IPS-15b (cell line): Measurements from ENCODE around the gene COL1A1.

Experiments used
- H3K27me3 ChIP-seq: one replicate; pipeline ENCODE4 v1.6.1; 2013; ENCODE audit warnings: low read length; ENCODE audit not compliant: control insufficient read depth, insufficient read depth
- H3K36me3 ChIP-seq: one replicate; pipeline ENCODE4 v1.6.1; 2013; ENCODE audit warnings: low read length; ENCODE audit not compliant: control insufficient read depth, insufficient read depth
- H3K4me1 ChIP-seq: one replicate; pipeline ENCODE4 v1.6.1; 2013; ENCODE audit warnings: mild to moderate bottlenecking, low read length; ENCODE audit not compliant: control insufficient read depth, insufficient read depth
- H3K4me3 ChIP-seq: one replicate; pipeline ENCODE4 v1.5.1; 2013; ENCODE audit warnings: low read depth, low read length
- H3K9ac ChIP-seq: one replicate; pipeline ENCODE4 v1.6.1; 2013; ENCODE audit warnings: low read depth, mild to moderate bottlenecking, low read length
- H3K9me3 ChIP-seq: one replicate; pipeline ENCODE4 v1.6.1; 2013; ENCODE audit warnings: mild to moderate bottlenecking, low read length; ENCODE audit not compliant: control insufficient read depth, insufficient read depth

Gene COL1A1

DNA sequence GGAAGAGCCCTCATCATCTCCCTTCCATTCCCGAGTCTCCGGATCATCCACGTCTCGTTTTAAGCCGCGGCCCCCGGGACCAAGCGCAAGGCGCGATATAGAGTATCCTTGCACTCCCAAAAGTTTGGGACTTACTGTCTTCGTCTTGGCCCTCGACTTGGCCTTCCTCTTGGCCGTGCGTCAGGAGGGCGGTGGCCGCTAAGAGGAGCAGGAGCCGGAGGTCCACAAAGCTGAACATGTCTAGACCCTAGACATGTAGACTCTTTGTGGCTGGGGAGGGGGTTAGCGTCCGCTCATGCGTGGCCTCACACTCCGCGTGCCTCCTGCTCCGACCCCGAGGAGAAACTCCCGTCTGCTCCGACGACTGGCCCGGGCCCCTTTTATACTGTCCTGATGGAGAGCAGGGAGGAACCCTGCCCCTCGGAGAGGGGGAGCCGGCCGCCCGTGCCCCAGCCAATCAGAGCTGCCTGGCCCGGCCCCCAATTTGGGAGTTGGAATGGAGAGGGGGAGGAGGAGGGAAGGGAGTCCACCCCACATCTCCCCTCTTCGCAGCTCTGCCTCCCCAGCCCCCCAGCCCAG is at the start of gene COL1A1:
Gene COL1A1 (minus strand): TSS at position 356 of the 579 bp plus-strand sequence. CDS start 118 bp downstream, at position 238.
- no peaks in the 10 kb centered on the region for H3K4me1 ChIP-seq
- H3K9me3 ChIP-seq: no peaks in the 10 kb centered on the region
- H3K36me3 ChIP-seq: peaks cover 18% of the 10 kb centered on the region
- H3K4me3 ChIP-seq: peak within 1 kb of the TSS; percentile 84
- peaks cover 32% of the 10 kb centered on the region for H3K27me3 ChIP-seq
- peak within 1 kb of the TSS; percentile 70 for H3K9ac ChIP-seq

DNA sequence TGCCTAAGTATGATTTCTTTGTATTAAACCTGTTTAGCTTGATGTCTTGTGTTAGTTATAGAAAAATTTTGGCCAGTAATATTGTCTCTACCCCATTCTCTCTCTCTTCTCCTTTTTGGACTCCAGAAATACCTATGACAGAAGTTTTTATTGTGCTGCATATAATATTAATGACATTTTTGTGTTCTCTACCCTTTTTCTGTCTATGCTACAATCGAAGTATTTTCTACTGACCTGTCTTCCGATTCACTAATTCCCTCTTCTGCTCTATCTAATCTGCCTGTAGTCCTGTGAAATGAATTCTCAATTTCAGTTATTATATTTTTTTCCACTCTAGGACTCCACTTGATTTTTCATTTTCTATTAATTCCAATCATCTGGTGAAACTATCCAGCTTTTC is 46.8 kb upstream of the COL1A1 start:
- Histone ChIP-seq H3K9ac (no peak overlapping the region), H3K27me3 (no peaks in the 10 kb centered on the region), H3K4me1 (no peaks in the 10 kb centered on the region), H3K9me3 (peaks cover 3% of the 10 kb centered on the region), H3K4me3 (no peak overlapping the region), H3K36me3 (no peaks in the 10 kb centered on the region)

DNA sequence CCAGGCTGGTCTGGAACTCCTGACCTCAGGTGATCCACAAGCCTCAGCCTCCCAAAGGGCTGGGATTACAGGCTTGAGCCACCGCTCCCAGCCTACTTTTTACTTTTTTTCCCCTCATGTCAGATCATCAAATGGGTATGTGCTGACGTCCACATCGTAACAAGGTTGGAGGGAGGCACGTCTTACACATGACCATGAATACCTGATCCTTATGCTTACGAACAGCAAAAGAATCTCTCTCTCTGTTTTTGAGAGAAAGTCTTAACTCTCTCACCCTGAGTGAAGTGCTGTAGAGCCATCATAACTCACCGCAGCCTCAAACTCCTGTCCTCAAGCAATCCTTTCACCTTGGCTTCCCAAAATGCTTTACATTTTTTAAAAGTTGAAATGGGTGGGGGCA is 43.3 kb upstream of the COL1A1 start:
- Histone ChIP-seq H3K9ac (no peak overlapping the region), H3K9me3 (peaks cover 3% of the 10 kb centered on the region), H3K36me3 (no peaks in the 10 kb centered on the region), H3K4me3 (no peak overlapping the region), H3K4me1 (no peaks in the 10 kb centered on the region), H3K27me3 (no peaks in the 10 kb centered on the region)

DNA sequence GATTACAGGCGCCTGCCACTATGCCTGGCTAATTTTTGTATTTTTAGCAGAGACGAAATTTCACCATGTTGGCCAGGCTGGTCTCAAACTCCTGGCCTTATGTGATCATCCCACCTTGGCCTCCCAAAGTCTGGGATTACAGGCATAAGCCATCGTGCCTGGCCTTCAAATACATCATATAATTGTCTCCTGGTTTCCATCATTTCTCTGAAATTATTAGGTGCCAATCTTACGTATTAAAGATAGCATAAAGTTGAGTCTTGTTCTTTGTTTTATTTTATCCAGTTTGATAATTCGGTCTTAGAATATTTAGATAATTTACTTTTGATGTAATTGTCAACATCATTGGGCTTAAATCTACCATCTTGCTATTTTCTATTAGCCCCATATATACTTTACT is 40.0 kb upstream of the COL1A1 start:
- H3K9me3 ChIP-seq: no peaks in the 10 kb centered on the region
- no peak overlapping the region for H3K9ac ChIP-seq
- no peaks in the 10 kb centered on the region for H3K4me1 ChIP-seq
- H3K27me3 ChIP-seq: peaks cover 3% of the 10 kb centered on the region
- H3K36me3 ChIP-seq: no peaks in the 10 kb centered on the region
- H3K4me3 ChIP-seq: no peak overlapping the region

DNA sequence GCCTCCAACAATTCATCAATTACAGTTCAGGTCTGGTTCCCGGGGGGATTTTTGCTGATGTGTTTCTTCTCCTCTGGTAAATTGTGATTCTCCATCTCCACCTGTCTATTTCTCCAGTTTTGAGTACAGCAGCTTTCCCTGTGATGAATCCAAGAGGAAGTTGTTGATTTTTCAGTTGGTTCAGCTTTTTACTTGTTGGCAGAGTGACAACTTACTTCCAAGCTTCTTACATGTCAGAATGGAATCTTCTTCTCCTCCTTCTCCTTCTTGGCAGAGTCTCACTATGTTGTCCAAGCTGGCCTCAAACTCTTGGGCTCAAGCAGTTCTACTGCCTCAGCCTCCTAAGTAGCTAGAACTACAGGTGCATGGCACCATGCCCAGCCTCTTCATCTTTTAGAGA is 39.4 kb upstream of the COL1A1 start:
- Histone ChIP-seq H3K9ac (no peak overlapping the region), H3K4me1 (no peaks in the 10 kb centered on the region), H3K27me3 (peaks cover 3% of the 10 kb centered on the region), H3K36me3 (no peaks in the 10 kb centered on the region), H3K4me3 (no peak overlapping the region), H3K9me3 (no peaks in the 10 kb centered on the region)

DNA sequence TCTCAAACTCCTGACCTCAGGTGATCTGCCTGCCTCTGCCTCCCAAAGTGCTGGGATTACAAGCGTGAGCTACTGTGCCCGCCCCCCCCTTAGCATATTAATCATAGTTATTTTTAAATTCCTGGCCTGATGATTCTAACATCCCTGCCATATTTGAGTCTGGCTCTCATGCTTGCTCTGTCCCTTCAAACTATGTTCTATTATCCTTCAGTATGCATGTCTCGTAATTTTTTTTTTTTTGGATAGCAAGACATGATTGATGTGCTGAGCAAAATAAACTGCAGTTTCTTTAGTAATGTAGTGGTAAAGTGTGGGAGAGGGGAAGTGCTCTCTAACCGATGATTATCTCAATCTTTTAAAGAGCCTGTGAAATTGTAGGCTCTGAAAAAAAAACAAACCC is 38.5 kb upstream of the COL1A1 start:
- H3K9ac ChIP-seq: no peak overlapping the region

DNA sequence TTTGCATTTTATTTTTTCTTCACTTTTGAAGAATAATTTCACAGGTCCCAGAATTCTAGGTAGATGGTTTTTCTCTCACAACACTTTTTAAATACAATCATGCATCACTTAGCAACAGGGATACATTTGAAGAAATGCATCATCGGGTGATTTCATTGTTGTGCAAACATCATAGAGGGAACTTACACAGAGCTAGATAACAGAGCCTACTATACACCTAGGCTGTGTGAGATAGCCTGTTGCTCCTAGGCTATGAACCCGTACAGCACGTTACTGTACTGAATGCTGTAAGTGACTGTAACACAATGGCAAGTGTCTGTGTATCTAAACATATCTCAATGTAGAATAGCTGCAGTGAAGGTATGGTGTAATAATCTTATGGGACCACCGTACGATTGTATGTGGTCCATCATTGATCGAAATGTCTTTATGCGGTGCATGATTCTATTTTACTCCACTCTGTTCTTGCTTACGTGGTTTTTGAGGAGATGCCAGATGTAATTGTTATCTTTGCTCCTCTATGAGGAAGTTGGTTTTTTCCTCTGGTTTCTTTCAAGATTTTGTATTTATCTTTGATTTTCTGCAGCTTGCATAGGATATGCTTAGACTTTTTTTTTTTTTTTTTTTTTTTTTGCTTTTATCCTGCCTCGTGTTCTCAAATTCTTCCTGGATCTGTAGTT is 37.3 kb upstream of the COL1A1 start:
- H3K9me3 ChIP-seq: peaks cover 6% of the 10 kb centered on the region
- no peaks in the 10 kb centered on the region for H3K36me3 ChIP-seq
- H3K4me1 ChIP-seq: no peaks in the 10 kb centered on the region
- peaks cover 3% of the 10 kb centered on the region for H3K27me3 ChIP-seq
- H3K4me3 ChIP-seq: no peak overlapping the region
- H3K9ac ChIP-seq: no peak overlapping the region

More for the DNA sequence above, 38.5 kb upstream of the COL1A1 start:
- peaks cover 3% of the 10 kb centered on the region for H3K27me3 ChIP-seq
- no peaks in the 10 kb centered on the region for H3K36me3 ChIP-seq
- H3K9me3 ChIP-seq: peaks cover under 1% of the 10 kb centered on the region
- no peak overlapping the region for H3K4me3 ChIP-seq
- no peaks in the 10 kb centered on the region for H3K4me1 ChIP-seq

DNA sequence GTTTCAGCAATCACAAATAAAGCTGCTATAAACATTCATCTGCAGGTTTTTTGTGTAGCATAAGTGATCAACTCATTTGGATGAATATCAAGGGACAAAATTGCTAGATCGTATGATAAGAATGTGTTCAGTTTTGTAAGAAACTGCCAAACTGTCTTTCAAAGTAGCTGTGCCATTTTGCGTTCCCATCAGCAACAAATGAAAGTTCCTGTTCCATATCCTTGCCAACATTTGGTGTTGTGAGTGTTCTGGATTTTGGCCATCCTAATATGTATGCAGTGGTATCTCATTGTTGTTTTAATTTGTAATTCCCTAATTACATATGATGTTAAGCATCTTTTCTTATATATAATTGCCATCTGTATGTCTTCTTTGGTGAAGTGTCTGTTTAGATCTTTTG is 36.5 kb upstream of the COL1A1 start:
- Histone ChIP-seq H3K27me3 (peaks cover 3% of the 10 kb centered on the region), H3K9ac (no peak overlapping the region), H3K36me3 (no peaks in the 10 kb centered on the region), H3K4me3 (no peak overlapping the region), H3K4me1 (no peaks in the 10 kb centered on the region), H3K9me3 (peaks cover 6% of the 10 kb centered on the region)

DNA sequence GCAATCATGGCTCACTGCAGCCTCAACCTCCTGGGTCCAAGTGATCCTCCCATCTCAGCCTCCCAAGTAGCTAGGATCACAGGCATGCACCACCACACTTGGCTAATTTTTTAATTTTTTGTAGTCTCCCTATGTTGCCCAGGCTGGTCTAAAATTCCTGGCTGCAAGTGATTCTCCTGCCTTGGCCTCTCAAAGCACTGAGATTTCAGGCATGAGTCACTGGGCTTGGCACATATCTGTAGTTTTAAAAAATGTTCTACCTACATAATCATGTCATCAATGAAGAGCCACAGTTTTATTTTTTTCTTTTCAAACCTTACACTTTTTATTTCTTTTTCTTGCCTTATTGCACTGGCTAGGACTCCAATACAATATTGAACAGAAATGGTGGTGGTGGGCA is 33.1 kb upstream of the COL1A1 start:
- no peaks in the 10 kb centered on the region for H3K36me3 ChIP-seq
- H3K9me3 ChIP-seq: peaks cover 6% of the 10 kb centered on the region
- no peak overlapping the region for H3K9ac ChIP-seq
- no peak overlapping the region for H3K4me3 ChIP-seq
- no peaks in the 10 kb centered on the region for H3K4me1 ChIP-seq
- peaks cover 5% of the 10 kb centered on the region for H3K27me3 ChIP-seq

DNA sequence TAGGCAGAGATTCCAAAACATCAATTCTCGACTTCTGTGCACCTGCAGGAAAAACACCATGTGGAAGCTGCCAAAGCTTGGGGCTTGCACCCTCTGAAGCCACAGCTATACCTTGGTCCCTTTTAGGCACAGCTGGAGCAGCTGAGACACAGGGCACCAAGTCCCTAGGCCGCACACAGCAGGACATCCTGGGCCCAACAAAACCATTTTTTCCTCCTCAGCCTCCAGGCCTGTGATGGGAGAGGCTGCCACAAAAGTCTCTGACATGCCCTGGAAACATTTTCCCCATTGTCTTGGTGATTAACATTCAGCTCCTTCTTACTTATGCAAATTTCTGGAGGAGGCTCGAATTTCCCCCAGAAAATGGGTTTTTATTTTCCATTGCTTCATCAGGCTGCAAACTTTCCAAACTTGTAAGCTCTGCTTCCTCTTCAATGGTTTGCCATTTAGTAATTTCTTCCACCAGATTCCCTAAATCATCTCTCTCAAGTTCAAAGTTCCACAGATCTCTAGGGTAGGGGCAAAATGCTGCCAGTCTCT is 24.3 kb upstream of the COL1A1 start:
- no peaks in the 10 kb centered on the region for H3K4me1 ChIP-seq
- H3K9ac ChIP-seq: no peak overlapping the region
- no peaks in the 10 kb centered on the region for H3K36me3 ChIP-seq
- no peak overlapping the region for H3K4me3 ChIP-seq
- peaks cover 6% of the 10 kb centered on the region for H3K9me3 ChIP-seq
- no peaks in the 10 kb centered on the region for H3K27me3 ChIP-seq

DNA sequence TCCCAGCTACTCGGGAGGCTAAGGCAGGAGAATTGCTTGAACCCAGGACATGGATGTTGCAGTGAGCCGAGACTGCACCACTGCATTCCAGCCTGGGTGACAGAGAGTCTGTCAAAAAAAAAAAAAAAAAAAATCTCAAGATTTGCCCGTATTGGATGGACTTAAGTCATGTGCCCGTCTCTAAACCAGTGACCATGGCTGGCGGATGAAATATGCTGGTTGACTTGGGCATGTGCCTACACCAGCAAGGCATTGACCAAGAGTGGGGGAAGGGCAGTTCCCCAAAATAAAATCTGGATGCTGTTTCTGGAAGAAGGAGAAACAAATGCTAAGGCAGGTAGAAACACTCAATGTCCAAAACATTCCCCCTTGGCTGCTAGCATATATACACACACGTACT is 21.5 kb upstream of the COL1A1 start:
- Histone ChIP-seq H3K27me3 (no peaks in the 10 kb centered on the region), H3K4me3 (no peak overlapping the region), H3K36me3 (no peaks in the 10 kb centered on the region), H3K9me3 (peaks cover 6% of the 10 kb centered on the region), H3K4me1 (no peaks in the 10 kb centered on the region), H3K9ac (no peak overlapping the region)

DNA sequence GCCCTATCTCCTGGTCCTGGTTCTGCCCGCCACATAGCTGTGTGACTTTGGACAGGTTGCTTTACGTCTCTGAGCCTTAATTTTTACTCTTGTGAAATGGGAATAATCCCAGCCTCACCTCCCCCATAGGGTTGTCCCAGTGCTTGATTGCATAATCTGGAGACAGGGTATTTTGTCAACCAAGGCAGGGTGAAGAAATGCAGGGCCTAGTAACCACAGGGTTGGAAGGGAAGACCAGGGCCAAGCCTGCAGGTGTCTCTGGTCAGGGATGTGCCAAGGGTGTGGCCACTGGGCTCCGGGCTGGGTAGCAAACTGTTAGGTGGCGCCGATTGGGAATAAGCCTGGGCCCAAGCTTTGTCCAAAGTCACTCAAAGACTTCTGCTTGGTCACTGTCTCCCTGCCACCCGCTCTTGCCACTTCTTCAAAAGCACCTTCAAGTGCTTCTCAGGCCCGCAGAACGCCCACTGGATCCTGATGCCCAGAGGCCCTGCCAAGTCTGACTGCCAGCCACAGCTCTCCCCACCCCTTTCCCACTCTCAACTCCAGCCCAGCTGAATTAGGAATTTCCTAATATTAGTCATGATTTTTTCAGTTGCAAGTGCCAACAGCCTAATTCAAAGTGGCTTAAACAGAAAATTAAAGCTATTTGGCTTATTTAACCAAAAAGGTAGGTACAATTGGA is 20.6 kb upstream of the COL1A1 start:
- H3K9ac ChIP-seq: no peak overlapping the region
- no peaks in the 10 kb centered on the region for H3K4me1 ChIP-seq
- no peaks in the 10 kb centered on the region for H3K36me3 ChIP-seq
- H3K4me3 ChIP-seq: no peak overlapping the region
- no peaks in the 10 kb centered on the region for H3K27me3 ChIP-seq
- peaks cover 6% of the 10 kb centered on the region for H3K9me3 ChIP-seq
